Testis (tissue), 3 donors: ENCODE measurements around the gene ID3. TPM values are rescaled to one million over a fixed set of nuclear protein-coding genes. Genes with fewer than 3 reads are reported as not detected.

Source experiments
- DNase-seq: peaks from one replicate; pipeline ENCODE4 v3.0.0-alpha.2; 2019
- H3K27ac ChIP-seq, 2 donors: fragments of 200-600 bp; sonication (generic); one replicate each; pipeline ENCODE4 v1.5.1; 2019
- H3K27me3 ChIP-seq: fragments of 200-600 bp; sonication (generic); one replicate; pipeline ENCODE4 v1.5.1; 2019
- H3K36me3 ChIP-seq: fragments of 200-600 bp; sonication (generic); one replicate; pipeline ENCODE4 v1.5.1; 2017; ENCODE audit warnings: low read depth; ENCODE audit errors: missing control alignments
- H3K4me1 ChIP-seq: fragments of 200-600 bp; sonication (generic); one replicate; pipeline ENCODE4 v1.5.1; 2019
- H3K4me3 ChIP-seq, 2 donors: fragments of 200-600 bp; sonication (generic); one replicate each; pipeline ENCODE4 v1.5.1; 2017 to 2019
- H3K9me3 ChIP-seq: fragments of 200-600 bp; sonication (generic); one replicate; pipeline ENCODE4 v1.5.1; 2017
- POLR2A ChIP-seq: fragments of 450-650 bp; IDR thresholded peaks from one replicate; pipeline ENCODE4 v1.6.1; 2017; ENCODE audit warnings: antibody characterized with exemption, mild to moderate bottlenecking, moderate library complexity
- WGBS, 2 donors: methylation state at CpG; one replicate each; pipeline ENCODE4 v1.1.5; 2018; 5-methylcytosine and 5-hydroxymethylcytosine counted together
- intact Hi-C: fragments of 100-400 bp; cut with DNase I; formaldehyde crosslinking; loops from one replicate; pipeline ENCODE4 v1.15.1; 2023; ENCODE audit warnings: low total_unique reads
- polyA plus RNA-seq: library from polyadenylated mRNA; stranded (reverse); fragments of 350-450 nt; fragmentation: Illumina TruSeq; extraction: RNeasy Lipid Tissue Mini Kit (QIAGEN cat#74804); gene quantifications from one replicate; pipeline ENCODE4 v1.2.3, GENCODE V29; 2014; ENCODE audit warnings: low read depth, low replicate concordance; ENCODE audit not compliant: insufficient read depth
- total RNA-seq, 2 donors: library from RNA; depleted of rRNA; stranded (reverse); fragments of >200 nt; gene quantifications; one replicate each; pipeline ENCODE4 v1.2.3, GENCODE V29; 2016
- TF ChIP-seq, protein P1 (sequence below), 3 experiments: fragments of 450-650 bp in 2 of 3; fragments of 200-600 bp in 1 of 3; sonication (generic) in 1 of 3; IDR thresholded peaks; one replicate each; pipeline ENCODE4 v1.5.1; 2016 to 2019; ENCODE audit warnings: antibody characterized with exemption in 3 of 3, mild to moderate bottlenecking in 2 of 3, moderate library complexity in 1 of 3

Gene ID3
- total and polyA plus RNA-seq, 3 donors from 2014 or later: 24.5 to 34.5 (median 27.2) TPM

DNA sequence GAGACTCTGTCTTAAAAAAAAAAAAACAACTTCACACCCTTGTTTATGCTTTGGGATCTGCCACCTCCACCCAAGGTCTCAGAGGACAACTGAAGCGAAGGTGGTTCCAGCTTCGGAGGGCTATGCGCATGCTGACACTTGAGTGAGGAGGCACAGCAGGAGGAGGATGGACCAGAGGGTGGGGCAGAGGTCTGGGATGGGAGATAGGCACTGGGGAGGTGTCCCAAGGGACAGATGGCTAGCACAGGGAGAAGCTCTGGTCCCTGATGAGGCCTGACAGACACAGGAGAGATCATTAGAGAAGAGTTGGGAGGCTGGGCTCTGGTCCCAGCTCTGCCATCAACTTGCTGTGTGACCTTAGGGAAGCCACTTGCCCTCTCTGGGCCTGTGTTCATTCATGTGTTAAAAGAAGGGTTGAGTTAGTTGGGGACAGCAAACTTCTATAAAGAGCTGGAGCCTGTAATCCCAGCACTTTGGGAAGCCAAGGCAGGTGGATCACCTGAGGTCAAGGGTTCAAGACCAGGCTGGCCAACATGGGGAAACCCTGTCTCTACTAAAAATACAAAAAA, 45.1 kb downstream of the ID3 start:
- no peak for DNase-seq
- Histone ChIP-seq H3K36me3 (no peaks in the 10 kb centered on the region), H3K4me1 (no peaks in the 10 kb centered on the region), H3K27me3 (no peaks in the 10 kb centered on the region), H3K4me3 (no peak overlapping the region), H3K9me3 (no peaks in the 10 kb centered on the region), H3K27ac (no peak overlapping the region)
- 97 to 99% methylated on average over 3 of the region's 3 CpGs for WGBS, 2 donors
- no peak for TF ChIP-seq POLR2A
- TF ChIP-seq, protein P1, sequence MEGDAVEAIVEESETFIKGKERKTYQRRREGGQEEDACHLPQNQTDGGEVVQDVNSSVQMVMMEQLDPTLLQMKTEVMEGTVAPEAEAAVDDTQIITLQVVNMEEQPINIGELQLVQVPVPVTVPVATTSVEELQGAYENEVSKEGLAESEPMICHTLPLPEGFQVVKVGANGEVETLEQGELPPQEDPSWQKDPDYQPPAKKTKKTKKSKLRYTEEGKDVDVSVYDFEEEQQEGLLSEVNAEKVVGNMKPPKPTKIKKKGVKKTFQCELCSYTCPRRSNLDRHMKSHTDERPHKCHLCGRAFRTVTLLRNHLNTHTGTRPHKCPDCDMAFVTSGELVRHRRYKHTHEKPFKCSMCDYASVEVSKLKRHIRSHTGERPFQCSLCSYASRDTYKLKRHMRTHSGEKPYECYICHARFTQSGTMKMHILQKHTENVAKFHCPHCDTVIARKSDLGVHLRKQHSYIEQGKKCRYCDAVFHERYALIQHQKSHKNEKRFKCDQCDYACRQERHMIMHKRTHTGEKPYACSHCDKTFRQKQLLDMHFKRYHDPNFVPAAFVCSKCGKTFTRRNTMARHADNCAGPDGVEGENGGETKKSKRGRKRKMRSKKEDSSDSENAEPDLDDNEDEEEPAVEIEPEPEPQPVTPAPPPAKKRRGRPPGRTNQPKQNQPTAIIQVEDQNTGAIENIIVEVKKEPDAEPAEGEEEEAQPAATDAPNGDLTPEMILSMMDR (IDR thresholded peaks at IDR 0.05): no peak
- intact Hi-C loops: no loop called here

DNA sequence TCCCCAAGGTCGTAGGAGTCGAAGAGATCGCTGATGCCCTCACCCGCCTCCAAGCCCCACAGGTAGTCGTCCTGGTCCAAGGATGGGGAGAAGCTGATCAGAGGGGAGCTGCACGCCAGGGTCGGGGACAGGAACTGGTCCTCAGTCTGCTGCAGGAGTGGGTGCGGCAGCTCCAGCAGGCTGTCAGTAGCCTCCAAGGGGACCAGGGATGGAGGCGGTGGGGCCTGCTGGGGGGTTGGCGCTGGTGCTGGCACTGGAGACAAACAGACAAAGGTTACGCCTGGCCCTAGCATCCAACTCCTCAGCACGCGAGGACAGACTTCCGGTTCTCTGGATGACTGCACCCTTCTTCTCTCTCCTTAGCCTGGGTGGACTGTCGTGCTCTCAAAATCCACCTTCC, 49.4 kb downstream of the ID3 start:
- Histone ChIP-seq H3K9me3 (no peaks in the 10 kb centered on the region), H3K36me3 (no peaks in the 10 kb centered on the region), H3K27ac (no peak overlapping the region), H3K27me3 (no peaks in the 10 kb centered on the region), H3K4me1 (no peaks in the 10 kb centered on the region), H3K4me3 (no peak overlapping the region)
- intact Hi-C loops: no loop called here
- TF ChIP-seq, protein P1 (IDR thresholded peaks at IDR 0.05): no peak
- TF ChIP-seq POLR2A: no peak
- DNase-seq: no peak
- 93 to 97% methylated on average over 15 of the region's 15 CpGs for WGBS, 2 donors

Other genes with a start within 250 kb of the ID3 start
- 10 to 100 TPM; 93.8 to 95.8 TPM for gene HNRNPR, start 215.2 kb downstream of the ID3 start, total RNA-seq
- 89.6 TPM for gene HNRNPR, start 215.2 kb downstream of the ID3 start, polyA plus RNA-seq
- 10 to 100 TPM; 26.7 to 29.0 TPM for gene ZNF436, start 189.7 kb downstream of the ID3 start, total RNA-seq
- 24.6 TPM for gene ZNF436, start 189.7 kb downstream of the ID3 start, polyA plus RNA-seq
- 10 to 100 TPM; 12.6 to 14.7 TPM for gene TCEA3, start 134.8 kb downstream of the ID3 start, total RNA-seq
- gene TCEA3, start 134.8 kb downstream of the ID3 start, polyA plus RNA-seq: 10.8 TPM
- 10 to 100 TPM; 43.1 to 48.0 TPM for gene ASAP3, start 75.3 kb downstream of the ID3 start, total RNA-seq
- 34.1 TPM for gene ASAP3, start 75.3 kb downstream of the ID3 start, polyA plus RNA-seq
- gene E2F2, start 28.3 kb downstream of the ID3 start, total RNA-seq: 1 to 10 TPM; 4.2 to 6.6 TPM
- 4.8 TPM for gene E2F2, start 28.3 kb downstream of the ID3 start, polyA plus RNA-seq
- 100 to 1,000 TPM; 308 to 532 TPM for gene RPL11, start 132.3 kb upstream of the ID3 start, total RNA-seq
- 1,029 TPM for gene RPL11, start 132.3 kb upstream of the ID3 start, polyA plus RNA-seq
- 10 to 100 TPM; 38.7 to 41.9 TPM for gene ELOA, start 184.0 kb upstream of the ID3 start, total RNA-seq
- gene ELOA, start 184.0 kb upstream of the ID3 start, polyA plus RNA-seq: 51.3 TPM
- 10 to 100 TPM; 83.7 to 89.9 TPM for gene PITHD1, start 218.9 kb upstream of the ID3 start, total RNA-seq
- 99.3 TPM for gene PITHD1, start 218.9 kb upstream of the ID3 start, polyA plus RNA-seq
- 10 to 100 TPM; 46.5 to 47.8 TPM for gene LYPLA2, start 231.6 kb upstream of the ID3 start, total RNA-seq
- 36.1 TPM for gene LYPLA2, start 231.6 kb upstream of the ID3 start, polyA plus RNA-seq
- 10 to 100 TPM; 23.2 to 26.1 TPM for gene GALE, start 241.3 kb upstream of the ID3 start, total RNA-seq
- 18.7 TPM for gene GALE, start 241.3 kb upstream of the ID3 start, polyA plus RNA-seq